K562 (cell line): Measurements from ENCODE around the gene FAM117A. TPM values are rescaled to one million over a fixed set of nuclear protein-coding genes. Genes with fewer than 3 reads are reported as not detected.

Experiments used
- BDP1 ChIP-seq: IDR thresholded peaks from 3 replicates; pipeline ENCODE4 v1.6.1; 2011; ENCODE audit not compliant: insufficient read length, insufficient read depth
- C11orf30 ChIP-seq: fragments of 450-650 bp; IDR thresholded peaks from 2 replicates; pipeline ENCODE4 v1.6.1; 2016; ENCODE audit warnings: low read depth, mild to moderate bottlenecking
- CBFB ChIP-seq: sonication (generic); formaldehyde crosslinking; IDR thresholded peaks from 2 replicates; pipeline ENCODE4 v1.4.0; 2020; ENCODE audit warnings: mild to moderate bottlenecking, missing genetic modification reagents
- CREM ChIP-seq: IDR thresholded peaks from 2 replicates; pipeline ENCODE4 v1.6.1; 2014; ENCODE audit warnings: antibody characterized with exemption, low read depth
- DACH1 ChIP-seq: fragments of 450-650 bp; IDR thresholded peaks from 2 replicates; pipeline ENCODE4 v1.6.1; 2018; ENCODE audit not compliant: partially characterized antibody
- DIDO1 ChIP-seq: fragments of 450-650 bp; IDR thresholded peaks from 2 replicates; pipeline ENCODE4 v1.6.1; 2016; ENCODE audit warnings: low read depth, missing biosample characterization, missing genetic modification characterization
- ELF2 ChIP-seq: fragments of 250-450 bp; sonication (Bioruptor Pico); IDR thresholded peaks from 2 replicates; pipeline ENCODE4 v1.5.0; 2021; ENCODE audit warnings: mild to moderate bottlenecking
- FOSL1 ChIP-seq: fragments of 200-800 bp; sonication (Bioruptor generic); conservative IDR thresholded peaks from 2 replicates; pipeline ENCODE4 v1.6.1; 2016; ENCODE audit warnings: missing genetic modification characterization, missing compliant biosample characterization
- FOXJ2 ChIP-seq: fragments of 200-800 bp; sonication (Bioruptor generic); IDR thresholded peaks from 2 replicates; pipeline ENCODE4 v1.6.1; 2016; ENCODE audit warnings: missing genetic modification characterization, missing compliant biosample characterization
- HDAC1 ChIP-seq, 2 experiments: fragments of 450-650 bp; IDR thresholded peaks; 2 replicates each; pipeline ENCODE4 v1.6.1; 2016 to 2017; ENCODE audit warnings: inconsistent platforms in 1 of 2, mild to moderate bottlenecking in 1 of 2, moderate library complexity in 1 of 2
- HDAC6 ChIP-seq: IDR thresholded peaks from 2 replicates; pipeline ENCODE4 v1.6.1; 2012; ENCODE audit warnings: low read depth, mild to moderate bottlenecking, control low read depth, inconsistent platforms, low read length, moderate library complexity
- HLTF ChIP-seq: fragments of 450-650 bp; IDR thresholded peaks from 2 replicates; pipeline ENCODE4 v1.6.1; 2016
- HMG20A ChIP-seq: fragments of 450-650 bp; formaldehyde crosslinking; conservative IDR thresholded peaks from 2 replicates; pipeline ENCODE4 v1.4.0; 2020; ENCODE audit warnings: mild to moderate bottlenecking, mixed read lengths
- ILK ChIP-seq: fragments of 450-650 bp; IDR thresholded peaks from 2 replicates; pipeline ENCODE4 v1.6.1; 2016; ENCODE audit warnings: missing genetic modification characterization, low read depth, mild to moderate bottlenecking, missing compliant biosample characterization, moderate library complexity, borderline replicate concordance
- IRF9 ChIP-seq: fragments of 450-650 bp; IDR thresholded peaks from 2 replicates; pipeline ENCODE4 v1.6.1; 2016; ENCODE audit warnings: missing biosample characterization, missing genetic modification characterization
- LEF1 ChIP-seq: fragments of 450-650 bp; IDR thresholded peaks from 2 replicates; pipeline ENCODE4 v1.6.1; 2016; ENCODE audit warnings: mild to moderate bottlenecking
- MECOM ChIP-seq: fragments of 250-450 bp; sonication (Bioruptor Pico); IDR thresholded peaks from 2 replicates; pipeline ENCODE4 v1.8.0; 2022; ENCODE audit warnings: inconsistent platforms
- MTA3 ChIP-seq: fragments of 450-650 bp; formaldehyde crosslinking; IDR thresholded peaks from 2 replicates; pipeline ENCODE4 v1.6.1; 2017; ENCODE audit warnings: mild to moderate bottlenecking, borderline replicate concordance
- NBN ChIP-seq: fragments of 450-650 bp; IDR thresholded peaks from 2 replicates; pipeline ENCODE4 v1.6.1; 2016; ENCODE audit warnings: low read depth, mild to moderate bottlenecking
- RBBP5 ChIP-seq: fragments of 200-600 bp; sonication (generic); IDR thresholded peaks from 2 replicates; pipeline ENCODE4 v1.6.1; 2012; ENCODE audit warnings: borderline replicate concordance, mild to moderate bottlenecking, low read length, control low read depth, inconsistent platforms; ENCODE audit not compliant: insufficient read depth, poor library complexity, severe bottlenecking
- TAF7 ChIP-seq: fragments of 450-650 bp; IDR thresholded peaks from 2 replicates; pipeline ENCODE4 v1.6.1; 2016; ENCODE audit warnings: missing genetic modification characterization, missing compliant biosample characterization
- TCF7L2 ChIP-seq: fragments of 150-350 bp; IDR thresholded peaks from 2 replicates; pipeline ENCODE4 v1.6.1; 2016; ENCODE audit warnings: low read depth, mild to moderate bottlenecking, low read length, moderate library complexity
- ZNF133 ChIP-seq: fragments of 250-450 bp; sonication (Bioruptor Pico); IDR thresholded peaks from 2 replicates; pipeline ENCODE4 v1.4.0; 2020; ENCODE audit warnings: mild to moderate bottlenecking
- ZNF316 ChIP-seq: fragments of 450-650 bp; IDR thresholded peaks from 2 replicates; pipeline ENCODE4 v1.6.1; 2016
- ZNF583 ChIP-seq: fragments of 250-450 bp; sonication (Bioruptor Pico); IDR thresholded peaks from 2 replicates; pipeline ENCODE4 v1.4.0; 2020
- polyA plus RNA-seq, 8 experiments: library from polyadenylated mRNA; depleted of rRNA in 4 of 8; stranded (reverse) in 5 of 8; unstranded in 3 of 8; fragments of >200 nt; fragmentation: Nextera tagmentation in 2 of 8; fragmentation: Illumina TruSeq in 1 of 8; extraction: Ambion mirVana in 2 of 8; extraction: Trizol in 1 of 8; gene quantifications; 2 replicates each; pipeline versions ENCODE4 v1.2.1 to v1.2.3, GENCODE V29; 2011 to 2014; ENCODE audit warnings: inconsistent platforms in 1 of 8, missing spikeins in 1 of 8
- total RNA-seq, 7 experiments: library from RNA; depleted of rRNA in 6 of 7; stranded (reverse); fragments of >200 nt in 6 of 7; fragmentation: Illumina TruSeq in 2 of 7; extraction: Trizol in 2 of 7; gene quantifications; 2 replicates each; pipeline versions ENCODE4 v1.2.1 to v1.2.3, GENCODE V29; 2011 to 2021; ENCODE audit warnings: low replicate concordance in 1 of 7

The FAM117A gene
- total and polyA plus RNA-seq, 9 of the 15 experiments (the other 6 are each of a cell fraction or from before 2014, with no cell fraction given), result 3.1 to 79.7 (median 36.6) TPM

- TF ChIP-seq RBBP5 (peak; percentile 83), ZNF133 (CRISPR knock-in tag) (no peak), HDAC6 (no peak), ELF2 (CRISPR knock-in tag) (peak; percentile 84), MECOM (no peak), FOXJ2 (no peak), ZNF316 (peak; percentile 48; the same call in 1 of the 2 replicates), BDP1 (no peak), CBFB (CRISPR knock-in tag) (peak; percentile 77; the same call in 1 of the 2 replicates), HLTF (0 out of 2 replicates have a peak, but pooled peaks have one; percentile 34), DACH1 (no peak), HMG20A (CRISPR knock-in tag) (no peak), LEF1 (0 out of 2 replicates have a peak, but pooled peaks have one; percentile 71), NBN (peak; percentile 85), CREM (peak; percentile 97), ZNF583 (0 out of 2 replicates have a peak, but pooled peaks have one; percentile 40), TAF7 (tag) (peak; percentile 90), MTA3 (peak; percentile 80; the same call in 1 of the 2 replicates), C11orf30 (peak; percentile 79), IRF9 (tag) (no peak), HDAC1 (IDR thresholded peaks at IDR 0.05) (peak in 1 of 2 experiments; percentile 79; a peak in 2 of 4 replicates), FOSL1 (tag) (no peak), ILK (no peak), TCF7L2 (no peak), DIDO1 (peak; percentile 81)
These were observed 24.7 kb upstream of the FAM117A start, which contains the start of gene KAT7 (continued) for GRCh38 chr17:49788478-49789242.
